ENCODE results near the gene PADI1.

PADI1 gene

DNA sequence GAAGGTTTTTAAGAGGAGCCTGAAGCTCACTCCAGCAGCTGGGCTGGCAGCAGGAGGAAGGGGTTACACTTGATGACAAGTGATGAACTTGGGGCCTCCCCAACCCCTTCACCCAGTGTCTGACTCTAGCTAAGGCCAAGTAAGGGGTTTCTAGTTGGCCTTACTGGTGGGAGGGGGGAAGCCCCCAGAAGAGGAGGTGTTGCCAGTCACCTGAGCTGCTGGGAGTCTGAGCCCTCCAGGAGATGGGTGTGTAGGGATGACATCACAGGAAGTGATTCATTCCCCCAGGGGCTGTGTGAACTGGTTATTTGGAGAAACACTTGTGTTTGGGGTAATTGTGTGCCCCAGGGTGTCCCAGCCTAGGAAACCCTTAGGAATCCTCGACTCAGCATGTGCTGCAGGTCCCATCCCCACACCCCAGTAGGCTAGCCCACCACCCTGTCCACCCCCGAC, 3.1 kb downstream of the PADI1 start:
- H3K27ac ChIP-seq = peak overlapping the region; percentile 85
- DNase-seq (ENCODE audit: low spot score) = peak; percentile 92
- CTCF ChIA-PET = interaction anchor here (0.6 to 1.8 kb wide), 4 partner anchors 67 to 1741 kb away, joined by 3 to 7 read pairs (median 5); no protein-coding TSS in a partner anchor
- POLR2A ChIA-PET (ENCODE audit: low non-redundant PET) = no interaction called here
- no peak for TF ChIP-seq CTCF (conservative IDR thresholded peaks at IDR 0.05; ENCODE audit: low read depth)

GRCh38 chr1:17208546-17208945, 3.6 kb downstream of the PADI1 start:
- H3K27ac ChIP-seq = peak overlapping the region; percentile 85
- no peak for TF ChIP-seq CTCF (conservative IDR thresholded peaks at IDR 0.05; ENCODE audit: low read depth)
- DNase-seq (ENCODE audit: low spot score) = no peak
- CTCF ChIA-PET = interaction anchor here (0.6 kb wide), 1 partner anchor 1740 kb away, joined by 3 read pairs; no protein-coding TSS in a partner anchor
- POLR2A ChIA-PET (ENCODE audit: low non-redundant PET) = no interaction called here

DNA sequence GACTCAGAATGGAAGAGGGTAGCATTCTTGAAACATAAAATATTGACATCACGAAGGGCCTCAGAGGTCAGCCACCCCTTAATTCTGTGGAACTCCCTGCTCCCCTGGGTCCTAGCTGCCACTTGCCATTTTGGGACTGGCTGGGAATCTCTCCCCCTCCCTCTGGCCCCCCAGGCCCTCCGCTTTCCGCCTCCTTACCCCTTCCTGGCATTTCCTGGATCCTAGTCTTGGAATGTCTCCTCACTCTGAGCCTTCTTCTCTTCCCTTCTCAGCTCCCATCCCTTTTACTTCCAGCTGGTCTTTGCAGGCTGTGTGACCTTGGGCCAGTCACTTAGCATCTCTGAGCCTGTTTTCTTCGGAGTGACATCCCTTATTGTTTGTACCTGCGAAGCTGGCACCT, 4.5 kb downstream of the PADI1 start:
- POLR2A ChIA-PET (ENCODE audit: low non-redundant PET) = no interaction called here
- CTCF ChIA-PET = interaction anchor here (0.6 to 1.0 kb wide), 2 partner anchors 83 to 131 kb away, joined by 4 read pairs; no protein-coding TSS in a partner anchor
- no peak for TF ChIP-seq CTCF (conservative IDR thresholded peaks at IDR 0.05; ENCODE audit: low read depth)
- H3K27ac ChIP-seq = peak overlapping the region; percentile 85
- DNase-seq (ENCODE audit: low spot score) = no peak

DNA sequence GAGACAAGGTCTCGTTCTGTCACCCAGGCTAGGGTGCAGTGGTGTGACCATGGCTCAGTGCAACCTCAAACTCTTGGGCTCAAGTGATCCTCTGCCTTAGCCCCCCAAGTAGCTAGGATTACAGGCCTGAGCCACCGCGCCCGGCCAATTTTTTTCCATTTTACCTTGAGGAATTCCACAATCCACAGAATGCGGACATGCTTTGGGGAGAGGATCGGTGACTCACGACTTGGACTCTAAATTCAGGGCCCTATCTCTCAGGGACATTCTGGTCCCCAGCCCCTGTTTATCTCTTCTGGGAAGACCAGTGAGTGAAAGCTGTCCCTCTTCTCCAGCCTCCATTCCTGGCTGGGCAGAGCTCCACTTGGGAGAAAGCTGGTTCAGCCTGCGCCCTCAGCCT, 5.2 kb downstream of the PADI1 start:
- CTCF ChIA-PET = no interaction called here
- peak overlapping the region; percentile 85 for H3K27ac ChIP-seq

DNA sequence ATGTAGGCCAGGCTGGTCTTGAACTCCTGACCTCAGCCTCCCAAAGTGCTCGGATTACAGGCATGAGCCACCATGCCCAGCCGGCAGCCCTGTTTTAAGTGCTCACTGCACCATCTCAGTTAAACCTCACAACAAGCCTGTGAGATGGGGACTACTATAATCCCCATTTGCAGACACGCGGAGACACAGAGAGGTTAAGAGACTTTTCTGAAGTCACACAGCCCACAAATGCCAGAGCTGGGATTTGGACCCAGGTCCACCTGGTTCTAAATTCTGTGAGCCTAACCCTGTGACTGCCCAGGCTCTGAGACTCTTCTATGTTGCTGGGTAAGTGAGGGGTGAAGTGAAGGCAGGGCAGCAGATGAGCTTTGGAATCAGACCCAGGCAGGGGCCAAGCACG, 6.4 kb downstream of the PADI1 start:
- ChIA-PET CTCF (interaction anchor here (1.1 to 1.9 kb wide), 2 partner anchors 26 to 85 kb away, joined by 4 to 7 read pairs; no protein-coding TSS in a partner anchor), POLR2A (ENCODE audit: low non-redundant PET) (no interaction called here)
- no peak for DNase-seq (ENCODE audit: low spot score)
- peak overlapping the region; percentile 85 for H3K27ac ChIP-seq
- TF ChIP-seq CTCF (conservative IDR thresholded peaks at IDR 0.05; ENCODE audit: low read depth) = no peak

More for the DNA sequence above, 5.2 kb downstream of the PADI1 start:
- no peak for TF ChIP-seq CTCF (conservative IDR thresholded peaks at IDR 0.05; ENCODE audit: low read depth)
- POLR2A ChIA-PET (ENCODE audit: low non-redundant PET) = no interaction called here
- DNase-seq (ENCODE audit: low spot score) = no peak

DNA sequence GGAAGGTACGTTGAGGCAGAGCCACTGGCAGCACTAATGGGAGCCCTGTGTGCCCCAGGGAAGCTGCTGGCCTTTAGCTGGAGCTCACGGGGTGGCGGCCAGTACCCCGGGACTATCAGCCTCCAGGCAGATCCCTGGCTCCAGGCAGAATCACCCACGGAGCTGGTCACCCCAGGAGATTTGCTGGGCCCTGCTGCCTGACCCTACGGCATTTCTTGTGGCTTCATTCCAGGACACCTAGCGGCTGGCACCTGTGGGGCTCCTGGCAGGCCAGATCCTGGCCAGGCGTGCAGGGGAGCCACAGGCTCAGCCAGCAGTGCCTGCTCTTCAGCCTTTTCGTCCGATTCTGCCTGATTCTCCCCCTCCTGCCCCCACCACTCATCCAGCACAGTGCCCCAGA, 7.1 kb downstream of the PADI1 start:
- peak; percentile 29 for DNase-seq (ENCODE audit: low spot score)
- POLR2A ChIA-PET (ENCODE audit: low non-redundant PET) = no interaction called here
- TF ChIP-seq CTCF (conservative IDR thresholded peaks at IDR 0.05; ENCODE audit: low read depth) = no peak
- CTCF ChIA-PET = interaction anchor here (1.1 to 1.9 kb wide), 3 partner anchors 25 to 86 kb away, joined by 3 to 7 read pairs (median 4); no protein-coding TSS in a partner anchor
- H3K27ac ChIP-seq = peak overlapping the region; percentile 85

Measured in RWPE1 (cell line).